K562 (cell line): Measurements from ENCODE around the gene MPHOSPH8. TPM values are rescaled to one million over a fixed set of nuclear protein-coding genes. Genes with fewer than 3 reads are reported as not detected.
A peak's percentile ranks its signal among the peaks of the same experiment; 100 is the strongest.
"Not testable (repeated sequence)": the region's sequence is repeated elsewhere in the genome, so short reads cannot be mapped to it uniquely, and the experiment has no call there.

Experiments used
- ATAC-seq: fragments of 200-7000 bp; cut with Tn5 transposase; 3 replicates; pipeline ENCODE4 v1.9.1; 2020; ENCODE audit warnings: moderate library complexity
- BruUV-seq: library from RNA; stranded (reverse); fragments of 400-500 nt; replicated peaks from 2 replicates; lab custom pipeline; 2021; lab: Mats Ljungman, UMichigan
- CTCF ChIA-PET: fragments of 300-600 bp; formaldehyde crosslinking; extraction: SDS; loops from one replicate; lab custom pipeline; 2021; ENCODE audit warnings: low intra/inter-chr PET ratio; lab: Yijun Ruan, JAX
- POLR2A ChIA-PET: fragments of 300-600, 350-650 bp; sonication (Branson Sonifier 250); formaldehyde crosslinking; extraction: SDS; loops from one replicate; lab custom pipeline; 2021; ENCODE audit warnings: antibody characterized with exemption, inconsistent platforms; lab: Yijun Ruan, JAX
- DNase-seq, 4 experiments: peaks; one replicate each; pipeline versions ENCODE4 v3.0.0 to v3.0.0-alpha.2; 2011 to 2018; ENCODE audit warnings: low spot score in 3 of 4, mixed read lengths in 3 of 4; ENCODE audit errors: extremely low read depth in 1 of 4
- FAIRE-seq: peaks from 2 replicates; lab custom pipeline; 2011; peaks lifted over from hg19 to GRCh38; lab: Jason Lieb, UNC
- H2AFZ ChIP-seq: 2 replicates; pipeline ENCODE4 v1.6.0; 2011; ENCODE audit warnings: low read depth, low read length, control low read depth, inconsistent platforms
- H3K27ac ChIP-seq: fragments of 200-600 bp; 3 replicates; pipeline ENCODE4 v1.8.0; 2011; ENCODE audit warnings: low read depth, mild to moderate bottlenecking, control low read depth, inconsistent platforms, low read length, moderate library complexity, mixed read lengths; ENCODE audit errors: extremely low read depth
- H3K27me3 ChIP-seq, 2 experiments: fragments of 300-600 bp in 1 of 2; 2 replicates in 1 of 2; 3 replicates in 1 of 2; pipeline versions ENCODE4 v1.6.0 to v1.8.0; 2011; ENCODE audit warnings: inconsistent platforms in 2 of 2, low read length in 2 of 2, mild to moderate bottlenecking in 1 of 2, mixed read lengths in 1 of 2, moderate library complexity in 1 of 2; ENCODE audit not compliant: control insufficient read depth in 2 of 2, insufficient read depth in 2 of 2
- H3K36me3 ChIP-seq: fragments of 300-600 bp; 3 replicates; pipeline ENCODE4 v1.8.0; 2011; ENCODE audit warnings: mild to moderate bottlenecking, low read length, inconsistent platforms; ENCODE audit not compliant: control insufficient read depth, insufficient read depth
- H3K4me1 ChIP-seq, 2 experiments: fragments of 200-600 bp in 1 of 2; replicated peaks in 1 of 2; 2 replicates in 1 of 2; 3 replicates in 1 of 2; pipeline versions ENCODE4 v1.5.1 to v1.8.0; 2011; ENCODE audit warnings: inconsistent platforms in 2 of 2, low read length in 2 of 2, mild to moderate bottlenecking in 1 of 2, mixed read lengths in 1 of 2, moderate library complexity in 1 of 2; ENCODE audit not compliant: control insufficient read depth in 2 of 2, insufficient read depth in 2 of 2
- H3K4me2 ChIP-seq: 2 replicates; pipeline ENCODE4 v1.6.1; 2011; ENCODE audit warnings: low read length, control low read depth, inconsistent platforms, mixed read lengths; ENCODE audit not compliant: insufficient read depth
- H3K4me3 ChIP-seq: fragments of 200-600 bp; sonication (generic), shearing (Covaris generic); 2 replicates; pipeline ENCODE4 v1.5.1; 2016; ENCODE audit warnings: control low read depth, inconsistent platforms
- H3K79me2 ChIP-seq: fragments of 200-600 bp; 3 replicates; pipeline ENCODE4 v1.8.0; 2011; ENCODE audit warnings: low read length, inconsistent platforms; ENCODE audit not compliant: control insufficient read depth, insufficient read depth
- H3K9ac ChIP-seq, 2 experiments: 2 replicates each; pipeline versions ENCODE4 v1.6.0 to v1.6.1; 2011; ENCODE audit warnings: low read depth in 2 of 2, low read length in 2 of 2, control low read depth in 1 of 2, inconsistent platforms in 1 of 2, mild to moderate bottlenecking in 1 of 2, mixed read lengths in 1 of 2; ENCODE audit not compliant: insufficient read depth in 1 of 2
- H3K9me1 ChIP-seq: one replicate; pipeline ENCODE4 v1.6.0; 2011; ENCODE audit warnings: inconsistent platforms, mild to moderate bottlenecking, low read length, moderate library complexity; ENCODE audit not compliant: control insufficient read depth, insufficient read depth
- H3K9me3 ChIP-seq: replicated peaks from 2 replicates; pipeline ENCODE4 v1.5.1; 2011; ENCODE audit warnings: low read depth, low read length, inconsistent platforms; ENCODE audit not compliant: control insufficient read depth, insufficient read depth
- H4K20me1 ChIP-seq: replicated peaks from 2 replicates; pipeline ENCODE4 v1.6.1; 2011; ENCODE audit warnings: low read length, inconsistent platforms, mixed read lengths; ENCODE audit not compliant: control insufficient read depth, insufficient read depth
- FOXA1 ChIP-seq: fragments of 450-650 bp; IDR thresholded peaks from 2 replicates; pipeline ENCODE4 v1.6.1; 2016; ENCODE audit warnings: mild to moderate bottlenecking, borderline replicate concordance
- HDAC2 ChIP-seq: fragments of 450-650 bp; IDR thresholded peaks from 2 replicates; pipeline ENCODE4 v1.6.1; 2016; ENCODE audit warnings: mild to moderate bottlenecking
- NEUROD1 ChIP-seq: fragments of 150-350 bp; IDR thresholded peaks from 2 replicates; pipeline ENCODE4 v1.6.1; 2014; ENCODE audit warnings: borderline replicate concordance, low read length, low read depth; ENCODE audit not compliant: partially characterized antibody
- TCFL5 ChIP-seq: fragments of 250-450 bp; sonication (Bioruptor Pico); conservative IDR thresholded peaks from 2 replicates; pipeline ENCODE4 v1.6.1; 2021; ENCODE audit warnings: mild to moderate bottlenecking, moderate library complexity, matching md5 sums
- WGBS: fragments of 100-300 bp; shearing (Covaris generic); methylation state at CpG from one replicate; pipeline ENCODE4 v1.1.6; 2016; ENCODE audit warnings: low coverage, mixed read lengths; ENCODE audit not compliant: insufficient coverage; ENCODE audit errors: missing lambda C conversion rate; 5-methylcytosine and 5-hydroxymethylcytosine counted together
- in situ Hi-C: fragments of 300-500 bp; cut with MboI; formaldehyde crosslinking; loops from 4 replicates; pipeline ENCODE4 v1.15.0; 2018; ENCODE audit warnings: inconsistent platforms, mixed read lengths
- intact Hi-C: fragments of 100-400 bp; cut with micrococcal nuclease; formaldehyde crosslinking; loops from 2 replicates; pipeline ENCODE4 v1.14.2; 2022
- polyA plus RNA-seq, 8 experiments: library from polyadenylated mRNA; depleted of rRNA in 4 of 8; stranded (reverse) in 5 of 8; unstranded in 3 of 8; fragments of >200 nt; fragmentation: Nextera tagmentation in 2 of 8; fragmentation: Illumina TruSeq in 1 of 8; extraction: Ambion mirVana in 2 of 8; extraction: Trizol in 1 of 8; gene quantifications; 2 replicates each; pipeline versions ENCODE4 v1.2.1 to v1.2.3, GENCODE V29; 2011 to 2014; ENCODE audit warnings: inconsistent platforms in 1 of 8, missing spikeins in 1 of 8
- total RNA-seq, 7 experiments: library from RNA; depleted of rRNA in 6 of 7; stranded (reverse); fragments of >200 nt in 6 of 7; fragmentation: Illumina TruSeq in 2 of 7; extraction: Trizol in 2 of 7; gene quantifications; 2 replicates each; pipeline versions ENCODE4 v1.2.1 to v1.2.3, GENCODE V29; 2011 to 2021; ENCODE audit warnings: low replicate concordance in 1 of 7
- TF ChIP-seq, protein P1 (sequence below), 2 experiments: fragments of 450-650 bp; conservative IDR thresholded peaks; 2 replicates each; pipeline ENCODE4 v1.6.1; 2017; ENCODE audit warnings: mild to moderate bottlenecking in 2 of 2, moderate library complexity in 2 of 2
- TF ChIP-seq, protein P2 (sequence below): sonication (generic); formaldehyde crosslinking; IDR thresholded peaks from 2 replicates; pipeline ENCODE4 v1.8.1; 2023; ENCODE audit warnings: missing genetic modification reagents, mild to moderate bottlenecking, borderline replicate concordance
- TF ChIP-seq, protein P3 (sequence below): sonication (generic); formaldehyde crosslinking; IDR thresholded peaks from 2 replicates; pipeline ENCODE4 v1.8.0; 2022; ENCODE audit warnings: mild to moderate bottlenecking, low read depth, missing genetic modification reagents

MPHOSPH8 gene
- total and polyA plus RNA-seq, 9 of the 15 experiments (the other 6 are each of a cell fraction or from before 2014, with no cell fraction given), result 10.3 to 24.8 (median 16.6) TPM

DNA sequence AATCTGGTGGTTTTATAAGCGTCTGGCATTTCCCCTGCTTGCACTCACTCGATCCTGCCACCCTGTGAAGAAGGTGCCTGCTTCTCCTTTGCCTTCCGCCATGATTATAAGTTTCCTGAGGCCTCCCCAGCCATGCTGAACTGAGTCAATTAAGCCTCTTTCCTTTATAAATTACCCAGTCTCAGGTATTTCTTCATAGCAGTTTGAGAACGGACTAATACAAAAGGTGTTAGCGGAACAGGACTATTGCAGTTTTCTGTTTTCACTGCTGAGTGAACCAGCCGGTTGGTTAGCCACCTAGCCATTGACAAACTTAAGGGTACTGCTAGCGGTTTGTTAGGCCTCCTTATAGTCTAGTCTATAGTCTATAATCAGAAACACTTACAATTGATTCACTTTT is 2.5 kb downstream of the MPHOSPH8 start:
- FAIRE-seq, ATAC-seq, H2AFZ ChIP-seq, intact Hi-C loops, H3K27me3 ChIP-seq, DNase-seq, H4K20me1 ChIP-seq, POLR2A ChIA-PET, in situ Hi-C loops, H3K9me3 ChIP-seq, H3K36me3 ChIP-seq, H3K4me1 ChIP-seq, BruUV-seq, CTCF ChIA-PET, H3K9me1 ChIP-seq: not testable (repeated sequence)
- 51% methylated on average over 6 of the region's 7 CpGs for WGBS
- TF ChIP-seq, protein P1, sequence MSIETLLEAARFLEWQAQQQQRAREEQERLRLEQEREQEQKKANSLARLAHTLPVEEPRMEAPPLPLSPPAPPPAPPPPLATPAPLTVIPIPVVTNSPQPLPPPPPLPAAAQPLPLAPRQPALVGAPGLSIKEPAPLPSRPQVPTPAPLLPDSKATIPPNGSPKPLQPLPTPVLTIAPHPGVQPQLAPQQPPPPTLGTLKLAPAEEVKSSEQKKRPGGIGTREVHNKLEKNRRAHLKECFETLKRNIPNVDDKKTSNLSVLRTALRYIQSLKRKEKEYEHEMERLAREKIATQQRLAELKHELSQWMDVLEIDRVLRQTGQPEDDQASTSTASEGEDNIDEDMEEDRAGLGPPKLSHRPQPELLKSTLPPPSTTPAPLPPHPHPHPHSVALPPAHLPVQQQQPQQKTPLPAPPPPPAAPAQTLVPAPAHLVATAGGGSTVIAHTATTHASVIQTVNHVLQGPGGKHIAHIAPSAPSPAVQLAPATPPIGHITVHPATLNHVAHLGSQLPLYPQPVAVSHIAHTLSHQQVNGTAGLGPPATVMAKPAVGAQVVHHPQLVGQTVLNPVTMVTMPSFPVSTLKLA (conservative IDR thresholded peaks at IDR 0.05), result 0 out of 4 replicates have a peak, but pooled peaks of 1 of the 2 experiments have one; percentile 11
- peak overlapping the region; percentile 98 for H3K4me2 ChIP-seq
- peak overlapping the region; percentile 79 for H3K4me3 ChIP-seq
- H3K9ac ChIP-seq, result peak overlapping the region in 1 of 2 experiments; percentile 72; a peak in 2 of 4 replicates
- H3K27ac ChIP-seq, result peak overlapping the region; percentile 10; the same call in 2 of the 3 replicates
- peaks cover 68% of the 10 kb centered on the region for H3K79me2 ChIP-seq

DNA sequence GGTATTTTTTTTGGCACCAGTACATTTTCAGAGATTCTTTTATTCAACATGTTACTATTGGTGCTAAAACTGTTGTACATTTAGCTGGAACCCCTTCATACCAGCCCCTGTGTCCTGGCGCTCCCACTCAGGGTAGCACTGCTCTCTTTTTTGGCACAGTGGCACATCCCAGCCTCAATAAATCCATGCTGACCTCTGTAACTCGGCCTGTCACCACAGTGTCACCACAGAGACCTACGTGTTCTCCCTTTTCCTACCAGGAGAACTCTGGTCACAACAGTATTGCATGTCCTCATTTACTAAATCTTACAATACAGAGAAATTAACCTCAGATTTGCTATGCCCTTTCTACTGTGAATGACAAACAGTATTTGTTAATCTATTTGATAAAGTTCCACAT is 10.2 kb downstream of the MPHOSPH8 start:
- H3K27me3 ChIP-seq, result no peaks in the 10 kb centered on the region
- 84% methylated on average over 3 of the region's 3 CpGs for WGBS
- no TSS peak for BruUV-seq
- DNase-seq (no peak), FAIRE-seq (no peak), ATAC-seq (no peak)
- H4K20me1 ChIP-seq, result no peaks in the 10 kb centered on the region
- intact Hi-C loops (no loop called here), in situ Hi-C loops (no loop called here)
- H3K9me3 ChIP-seq, result no peaks in the 10 kb centered on the region
- H3K79me2 ChIP-seq, result peaks cover 22% of the 10 kb centered on the region
- no peak overlapping the region for H2AFZ ChIP-seq
- POLR2A ChIA-PET, result no interaction called here
- no peak overlapping the region for H3K27ac ChIP-seq
- no peak overlapping the region for H3K9ac ChIP-seq
- CTCF ChIA-PET, result no interaction called here
- H3K4me2 ChIP-seq, result no peak overlapping the region
- H3K4me1 ChIP-seq, result no peaks in the 10 kb centered on the region; a peak in 2 of 5 replicates
- H3K4me3 ChIP-seq, result no peak overlapping the region
- peaks cover 41% of the 10 kb centered on the region for H3K36me3 ChIP-seq
- H3K9me1 ChIP-seq, result no peaks in the 10 kb centered on the region
- TF ChIP-seq FOXA1 (no peak), TCFL5 (CRISPR knock-in tag) (no peak), NEUROD1 (no peak), HDAC2 (no peak)
- TF ChIP-seq, protein P2, sequence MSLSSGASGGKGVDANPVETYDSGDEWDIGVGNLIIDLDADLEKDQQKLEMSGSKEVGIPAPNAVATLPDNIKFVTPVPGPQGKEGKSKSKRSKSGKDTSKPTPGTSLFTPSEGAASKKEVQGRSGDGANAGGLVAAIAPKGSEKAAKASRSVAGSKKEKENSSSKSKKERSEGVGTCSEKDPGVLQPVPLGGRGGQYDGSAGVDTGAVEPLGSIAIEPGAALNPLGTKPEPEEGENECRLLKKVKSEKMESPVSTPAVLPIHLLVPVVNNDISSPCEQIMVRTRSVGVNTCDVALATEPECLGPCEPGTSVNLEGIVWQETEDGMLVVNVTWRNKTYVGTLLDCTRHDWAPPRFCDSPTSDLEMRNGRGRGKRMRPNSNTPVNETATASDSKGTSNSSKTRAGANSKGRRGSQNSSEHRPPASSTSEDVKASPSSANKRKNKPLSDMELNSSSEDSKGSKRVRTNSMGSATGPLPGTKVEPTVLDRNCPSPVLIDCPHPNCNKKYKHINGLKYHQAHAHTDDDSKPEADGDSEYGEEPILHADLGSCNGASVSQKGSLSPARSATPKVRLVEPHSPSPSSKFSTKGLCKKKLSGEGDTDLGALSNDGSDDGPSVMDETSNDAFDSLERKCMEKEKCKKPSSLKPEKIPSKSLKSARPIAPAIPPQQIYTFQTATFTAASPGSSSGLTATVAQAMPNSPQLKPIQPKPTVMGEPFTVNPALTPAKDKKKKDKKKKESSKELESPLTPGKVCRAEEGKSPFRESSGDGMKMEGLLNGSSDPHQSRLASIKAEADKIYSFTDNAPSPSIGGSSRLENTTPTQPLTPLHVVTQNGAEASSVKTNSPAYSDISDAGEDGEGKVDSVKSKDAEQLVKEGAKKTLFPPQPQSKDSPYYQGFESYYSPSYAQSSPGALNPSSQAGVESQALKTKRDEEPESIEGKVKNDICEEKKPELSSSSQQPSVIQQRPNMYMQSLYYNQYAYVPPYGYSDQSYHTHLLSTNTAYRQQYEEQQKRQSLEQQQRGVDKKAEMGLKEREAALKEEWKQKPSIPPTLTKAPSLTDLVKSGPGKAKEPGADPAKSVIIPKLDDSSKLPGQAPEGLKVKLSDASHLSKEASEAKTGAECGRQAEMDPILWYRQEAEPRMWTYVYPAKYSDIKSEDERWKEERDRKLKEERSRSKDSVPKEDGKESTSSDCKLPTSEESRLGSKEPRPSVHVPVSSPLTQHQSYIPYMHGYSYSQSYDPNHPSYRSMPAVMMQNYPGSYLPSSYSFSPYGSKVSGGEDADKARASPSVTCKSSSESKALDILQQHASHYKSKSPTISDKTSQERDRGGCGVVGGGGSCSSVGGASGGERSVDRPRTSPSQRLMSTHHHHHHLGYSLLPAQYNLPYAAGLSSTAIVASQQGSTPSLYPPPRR (CRISPR knock-in tag), result no peak
- TF ChIP-seq, protein P3, sequence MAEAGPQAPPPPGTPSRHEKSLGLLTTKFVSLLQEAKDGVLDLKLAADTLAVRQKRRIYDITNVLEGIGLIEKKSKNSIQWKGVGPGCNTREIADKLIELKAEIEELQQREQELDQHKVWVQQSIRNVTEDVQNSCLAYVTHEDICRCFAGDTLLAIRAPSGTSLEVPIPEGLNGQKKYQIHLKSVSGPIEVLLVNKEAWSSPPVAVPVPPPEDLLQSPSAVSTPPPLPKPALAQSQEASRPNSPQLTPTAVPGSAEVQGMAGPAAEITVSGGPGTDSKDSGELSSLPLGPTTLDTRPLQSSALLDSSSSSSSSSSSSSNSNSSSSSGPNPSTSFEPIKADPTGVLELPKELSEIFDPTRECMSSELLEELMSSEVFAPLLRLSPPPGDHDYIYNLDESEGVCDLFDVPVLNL, result no peak
